ENCODE results near the gene ZDHHC8.

Gene ZDHHC8

DNA sequence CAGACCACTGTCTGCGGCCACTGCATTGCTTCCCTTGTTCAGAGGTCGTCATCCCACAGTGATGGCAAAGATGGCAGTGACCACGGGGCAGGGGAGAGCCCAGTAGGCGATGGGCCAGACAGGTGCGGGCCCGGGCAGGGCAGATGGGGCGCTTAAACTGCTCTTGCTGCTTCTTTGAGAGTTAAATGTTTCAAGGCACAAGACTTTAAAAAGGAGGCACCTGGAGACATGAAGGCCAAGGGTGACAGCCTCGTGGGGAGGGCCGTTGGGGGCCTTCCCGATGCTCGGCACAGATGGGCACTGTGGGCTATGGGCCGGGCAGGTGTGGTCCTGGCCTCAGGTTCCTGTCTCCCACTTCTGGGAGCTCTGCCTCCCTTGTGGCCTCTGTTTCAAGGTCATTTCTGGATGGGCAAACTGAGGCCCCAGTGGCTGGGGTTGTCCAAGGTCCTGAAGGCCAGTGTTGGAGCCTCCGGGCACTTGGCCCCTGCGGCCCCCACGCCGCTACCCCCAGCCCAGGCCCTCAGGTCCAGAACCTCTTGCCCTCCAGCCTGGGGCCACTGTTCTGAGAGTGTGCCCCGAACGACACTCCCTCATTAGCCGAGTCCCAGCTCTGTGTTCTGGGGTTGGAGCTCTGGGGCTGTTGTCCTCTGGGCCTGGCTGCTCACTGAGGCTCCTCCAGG lies 36.2 kb downstream of the ZDHHC8 start:
- no peak for DNase-seq

DNA sequence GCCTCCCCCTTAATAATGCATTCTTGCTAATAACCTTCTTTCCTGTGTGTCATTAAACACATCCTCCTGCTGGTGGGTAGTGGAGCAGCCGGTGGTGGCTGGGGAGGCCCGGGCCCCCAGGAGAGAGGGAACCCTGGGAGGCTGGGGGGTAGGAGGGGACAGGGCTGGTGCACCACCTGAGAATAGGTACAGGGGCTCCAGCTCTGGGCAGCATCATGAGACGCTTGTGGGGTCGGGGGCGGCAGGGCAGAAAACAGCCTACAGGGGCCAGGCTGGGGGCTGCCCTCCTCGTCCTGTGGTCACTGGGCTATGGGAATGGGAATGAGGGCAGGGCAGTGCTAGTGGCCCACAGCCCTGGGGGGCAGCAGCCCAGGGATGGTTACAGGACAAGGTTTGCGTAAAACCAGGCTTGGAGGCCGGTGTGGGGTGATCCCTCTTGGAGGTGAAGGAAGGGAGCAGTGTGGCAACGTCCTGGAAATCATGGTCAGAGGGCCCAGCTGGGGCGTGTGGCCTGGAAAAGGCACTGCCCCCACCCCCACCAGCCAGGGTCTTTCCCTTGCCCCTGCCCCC lies 37.7 kb downstream of the ZDHHC8 start:
- DNase-seq, result no peak

DNA sequence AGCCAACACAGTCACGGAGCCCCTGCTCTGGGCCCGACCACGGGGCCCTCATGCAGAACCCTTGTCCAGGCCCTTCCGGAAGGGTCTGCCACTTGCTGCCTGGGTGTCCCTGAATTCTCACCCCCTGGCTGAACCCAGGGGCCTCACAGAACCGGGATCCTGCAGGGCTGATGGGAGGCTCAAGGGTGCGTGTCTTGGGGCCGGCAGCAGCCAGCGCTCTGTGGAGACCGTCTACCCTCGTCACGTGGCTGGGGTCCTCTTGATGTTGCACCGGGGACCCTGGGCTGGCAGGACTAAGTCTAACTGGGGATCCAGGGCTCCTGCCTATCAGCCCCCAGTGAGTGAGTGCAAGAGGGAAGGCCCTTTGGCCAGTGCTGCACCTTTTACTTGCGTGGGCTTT lies 38.6 kb downstream of the ZDHHC8 start:
- no peak for DNase-seq

DNA sequence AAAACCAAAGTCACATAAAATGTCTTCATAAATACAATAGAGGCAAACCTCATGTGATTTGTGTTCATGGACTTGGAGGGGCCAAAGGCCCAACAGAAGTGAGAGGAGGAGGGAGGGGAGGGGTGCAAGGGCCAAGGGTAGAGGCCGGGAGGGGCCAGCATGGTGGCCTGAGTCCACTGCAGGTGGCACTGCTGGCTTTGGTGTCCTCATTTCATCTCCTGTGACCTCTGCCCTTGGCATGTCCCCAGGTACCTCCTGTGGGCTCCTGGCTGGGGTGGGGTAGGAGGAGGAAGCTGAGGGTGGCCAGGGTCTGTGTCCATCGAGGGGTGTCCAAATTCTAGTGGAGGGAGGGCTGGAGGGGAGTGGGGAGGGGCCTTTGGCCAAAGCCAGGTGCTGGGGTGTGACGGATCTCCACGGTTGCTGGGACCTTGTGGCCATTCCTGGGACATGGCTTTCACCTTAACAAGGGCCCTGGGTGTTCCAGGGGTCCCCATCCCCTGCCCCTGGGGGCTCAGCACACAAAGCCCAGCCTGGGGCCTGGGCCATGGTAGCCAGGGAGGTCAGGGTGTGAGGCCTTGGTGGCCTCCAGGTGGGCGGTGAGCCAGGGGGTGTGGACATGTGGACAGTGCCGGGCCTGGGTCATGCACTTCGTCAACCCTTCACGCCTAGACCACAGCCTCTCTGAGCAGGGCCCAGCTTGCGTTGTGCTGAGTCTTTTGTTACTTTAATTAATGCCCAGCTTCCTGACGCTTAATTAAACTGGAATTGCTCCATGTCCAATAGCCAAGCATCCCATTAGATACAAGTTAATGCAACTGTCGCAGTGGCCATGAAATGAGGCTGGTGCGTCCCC lies 39.9 kb downstream of the ZDHHC8 start:
- DNase-seq, result no peak

DNA sequence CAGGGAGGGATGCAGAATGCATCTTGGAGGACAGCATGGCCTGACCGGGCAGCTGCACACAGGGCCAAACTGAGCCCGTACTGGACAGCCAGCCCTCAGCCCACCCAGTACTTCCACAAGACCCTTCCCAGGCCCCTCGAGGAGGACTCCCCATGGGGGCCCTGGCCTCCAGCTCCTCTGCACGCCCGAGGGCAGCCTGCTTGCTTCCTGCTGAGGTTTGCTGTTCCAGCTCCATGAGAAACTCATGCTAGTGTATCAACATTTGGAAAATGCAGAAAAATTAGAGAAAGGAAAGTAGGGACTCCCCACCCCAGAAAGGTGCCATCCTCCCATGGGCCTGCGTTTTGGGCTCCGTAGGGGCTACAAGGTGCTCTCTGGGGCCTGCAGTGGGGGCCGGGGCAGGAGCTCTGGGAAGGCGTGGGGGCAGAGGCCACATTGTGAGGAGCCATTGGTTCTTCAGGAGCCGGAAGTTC lies 40.6 kb downstream of the ZDHHC8 start:
- DNase-seq, result no peak

DNA sequence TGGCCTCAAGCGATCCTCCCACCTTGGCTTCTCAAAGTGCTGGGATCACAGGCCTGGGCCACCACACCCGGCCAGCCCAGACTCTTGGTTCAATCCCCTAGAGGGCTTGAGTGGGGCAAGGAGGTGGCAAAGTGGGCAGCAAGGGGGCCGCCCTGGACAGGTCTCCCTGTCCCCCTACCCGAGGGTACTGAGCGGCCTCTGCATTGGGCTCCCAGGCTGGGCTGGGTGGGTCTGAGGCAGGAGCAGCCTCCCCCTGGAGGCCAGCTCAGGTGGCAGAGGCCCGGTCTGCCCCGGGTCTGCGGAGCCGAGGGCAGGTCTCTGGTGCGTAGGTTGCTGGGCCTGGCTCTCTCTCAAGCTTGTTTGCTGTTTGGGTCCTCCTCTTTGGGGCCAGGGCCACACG lies 41.6 kb downstream of the ZDHHC8 start:
- no peak for DNase-seq

DNA sequence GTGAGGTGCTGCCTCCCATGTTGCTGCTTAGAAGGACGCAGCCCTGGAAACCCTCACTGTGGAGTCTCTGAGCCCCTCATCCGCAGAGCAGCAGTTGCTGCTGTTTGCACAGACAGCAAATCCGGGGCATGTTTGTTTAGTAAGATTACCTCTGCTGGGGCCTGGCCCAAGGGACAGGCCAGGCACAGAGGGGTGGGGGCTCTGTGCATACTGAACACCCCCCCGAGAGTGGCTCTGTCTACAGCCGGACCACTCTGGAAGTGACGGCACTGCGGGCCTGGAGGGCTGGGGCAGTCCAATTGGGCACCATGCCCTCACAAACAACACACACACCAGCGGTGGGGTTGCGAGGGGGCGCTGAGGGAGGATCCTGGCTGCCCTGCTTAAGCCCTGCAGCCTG lies 42.2 kb downstream of the ZDHHC8 start:
- DNase-seq, result peak; percentile 80

DNA sequence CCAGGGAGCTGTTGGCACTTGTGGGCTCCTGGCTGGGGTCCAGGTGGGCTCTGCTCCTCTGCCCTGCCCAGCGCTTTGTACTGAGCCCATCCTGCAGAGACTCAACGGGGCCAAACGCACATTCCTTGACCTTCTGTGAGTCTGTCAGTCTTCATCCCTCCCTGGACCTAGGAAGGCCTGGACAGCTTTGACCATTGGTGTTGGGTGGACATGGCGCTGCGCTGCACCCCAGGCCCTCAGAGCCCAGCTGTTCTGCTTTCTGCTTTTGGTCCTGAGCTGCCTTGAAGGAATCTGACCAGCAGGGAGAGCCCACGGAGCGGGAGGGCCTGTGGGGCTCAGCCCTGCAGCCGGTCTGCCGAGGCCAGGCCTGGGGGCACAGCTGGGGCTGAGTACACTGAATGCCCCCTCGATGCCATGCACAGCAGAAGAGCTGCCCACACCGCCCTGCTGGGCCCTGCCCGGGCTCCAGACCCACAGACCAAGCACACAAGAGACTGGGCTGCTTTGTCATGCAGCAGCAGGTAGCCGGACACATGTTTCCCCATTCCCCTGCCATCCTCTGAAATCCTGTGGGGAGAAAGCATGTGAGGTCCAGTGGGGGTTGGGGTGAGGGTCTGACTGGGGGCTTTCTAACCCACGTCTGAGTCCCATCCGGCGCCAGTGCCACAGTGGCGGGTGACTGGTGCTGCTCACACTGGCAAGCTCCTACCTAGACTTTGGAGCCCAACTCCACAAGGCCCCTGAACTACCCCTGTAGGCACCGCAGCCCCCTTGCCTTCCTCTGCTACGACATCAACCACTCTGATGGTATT lies 43.4 kb downstream of the ZDHHC8 start:
- DNase-seq, result no peak

DNA sequence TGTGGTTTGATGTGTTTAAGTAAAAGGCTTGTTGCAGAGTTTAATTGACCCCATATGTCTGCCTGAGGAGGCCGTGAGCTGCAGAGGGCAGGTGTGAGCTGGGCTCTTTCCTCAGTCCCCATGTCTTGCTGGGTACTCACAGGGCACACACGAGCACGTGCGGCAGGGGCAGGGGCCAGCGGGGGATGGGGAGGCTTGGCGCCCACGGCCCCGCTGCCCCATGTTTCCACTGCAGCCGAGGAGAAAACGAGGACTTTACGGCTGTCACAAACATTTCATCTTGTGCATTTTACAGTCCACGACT lies 43.9 kb downstream of the ZDHHC8 start:
- DNase-seq, result no peak

DNA sequence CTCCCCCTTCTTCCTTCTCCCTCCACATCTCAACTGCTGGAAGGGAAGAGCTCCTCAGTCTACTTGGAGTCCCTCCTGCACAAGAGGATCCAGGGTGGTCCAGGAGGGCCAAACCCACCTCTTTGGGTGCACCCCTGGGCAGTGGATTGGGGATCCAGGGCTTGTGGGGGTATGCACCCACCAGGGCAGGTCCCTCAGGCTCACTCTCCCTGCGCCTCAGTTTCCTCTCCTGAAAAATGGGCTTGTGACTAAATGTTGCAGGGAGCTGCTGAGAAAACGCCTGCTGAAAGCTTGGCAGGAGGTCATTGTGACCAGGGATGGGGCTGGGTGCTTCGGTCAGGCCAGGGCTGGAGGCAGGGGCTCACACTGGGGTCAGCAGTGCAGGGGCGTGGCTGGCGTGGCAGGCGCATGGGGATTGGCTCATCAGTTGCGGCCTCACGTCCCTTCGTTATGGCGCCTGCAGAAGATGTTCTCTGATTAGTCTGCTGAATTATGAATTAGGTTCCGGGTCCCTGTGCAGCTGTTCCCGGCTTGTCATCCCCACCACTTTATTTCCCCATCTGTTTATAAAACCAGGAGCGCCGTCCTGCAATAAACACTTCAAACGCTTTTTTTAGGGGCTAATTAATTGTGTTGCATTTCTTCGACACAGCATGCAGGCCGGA lies 44.9 kb downstream of the ZDHHC8 start:
- DNase-seq, result no peak

DNA sequence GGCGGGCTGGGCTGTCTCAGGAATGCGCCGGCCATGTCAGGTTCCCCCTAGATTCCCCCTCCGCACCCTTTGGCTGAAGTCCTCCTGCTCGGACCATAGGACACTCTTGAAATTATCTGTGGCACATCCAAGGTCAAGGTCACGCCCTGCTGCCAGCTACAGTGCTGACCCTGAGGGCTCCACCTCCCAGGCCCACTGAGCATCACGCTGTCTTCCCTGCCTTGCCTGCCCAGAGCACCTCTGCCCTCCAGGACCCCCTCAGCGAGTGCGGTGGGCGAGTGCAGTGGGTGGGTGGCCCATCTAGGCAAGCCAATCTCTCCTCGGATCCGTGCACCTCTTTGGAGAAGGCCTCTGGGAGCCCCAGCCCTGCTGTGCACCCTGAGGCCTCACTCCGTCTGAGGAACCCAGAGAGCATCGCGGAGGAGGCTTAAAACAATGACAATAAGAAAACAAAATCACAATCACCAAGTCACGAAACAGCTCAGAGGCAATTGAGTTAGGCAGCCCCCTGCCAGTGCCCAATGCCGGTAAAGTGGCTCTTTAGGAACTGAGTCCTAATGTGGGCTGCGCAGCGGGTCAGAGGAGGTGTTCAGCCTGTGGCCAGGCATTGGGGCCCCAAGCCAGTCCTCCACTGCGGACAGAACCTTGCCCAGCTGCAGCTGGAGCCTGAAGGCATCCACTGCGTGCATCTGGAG lies 45.8 kb downstream of the ZDHHC8 start:
- no peak for DNase-seq

DNA sequence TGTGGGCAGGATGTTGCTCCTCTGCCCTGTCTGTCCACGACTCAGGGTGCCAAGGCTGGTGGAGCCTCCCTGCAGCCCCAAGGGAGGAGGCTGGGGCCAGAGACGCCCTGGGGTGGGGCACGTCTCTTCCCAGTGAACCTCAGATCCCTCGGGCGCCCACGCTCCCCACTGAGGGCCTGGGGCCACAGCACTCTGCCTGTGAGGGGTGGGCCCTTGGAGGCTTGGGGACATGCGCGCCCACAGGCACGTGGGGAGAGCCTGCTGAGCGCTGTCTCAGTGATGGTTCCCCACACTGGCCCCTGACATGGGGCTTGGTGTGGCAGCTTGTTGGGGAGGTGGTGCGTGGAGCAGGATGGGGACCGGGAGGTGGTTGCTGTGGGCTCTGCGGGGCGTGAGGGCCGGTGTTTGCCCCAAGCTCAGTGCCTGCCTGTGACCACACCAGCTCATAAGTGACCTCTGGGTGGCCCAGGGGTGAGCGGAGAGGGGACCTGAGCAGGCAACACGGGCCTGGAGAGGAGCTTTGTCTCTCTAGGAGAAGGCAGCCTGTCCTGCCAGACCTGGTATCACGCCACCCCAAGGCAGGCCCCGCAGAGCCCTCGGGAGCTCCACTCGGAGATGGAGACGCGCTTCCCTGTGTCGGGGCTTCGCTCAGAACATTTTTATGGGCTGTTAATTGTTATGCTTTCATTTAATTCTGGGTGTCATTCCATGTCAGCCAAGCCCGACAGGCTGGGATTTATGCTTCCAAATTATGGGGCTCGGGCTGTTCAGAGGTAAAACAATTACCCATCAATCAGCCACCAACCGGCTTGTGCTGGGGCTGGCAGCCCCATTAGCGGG lies 46.7 kb downstream of the ZDHHC8 start:
- no peak for DNase-seq

DNA sequence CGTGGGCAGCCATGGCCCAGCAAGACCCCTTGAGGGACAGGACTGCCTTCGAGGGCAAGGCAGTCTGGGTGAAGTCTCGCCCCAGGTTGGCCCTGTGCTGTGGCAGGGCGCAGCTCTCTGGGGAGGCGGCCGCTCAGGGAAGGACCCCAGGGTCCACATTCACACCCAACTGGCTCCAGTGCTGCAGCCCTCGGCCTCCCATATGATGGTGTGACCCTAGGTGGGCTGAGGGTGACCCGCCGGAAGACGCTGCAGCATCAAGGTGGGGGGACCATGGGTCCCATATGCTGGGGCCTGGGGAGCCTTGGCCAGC lies 47.3 kb downstream of the ZDHHC8 start:
- no peak for DNase-seq

DNA sequence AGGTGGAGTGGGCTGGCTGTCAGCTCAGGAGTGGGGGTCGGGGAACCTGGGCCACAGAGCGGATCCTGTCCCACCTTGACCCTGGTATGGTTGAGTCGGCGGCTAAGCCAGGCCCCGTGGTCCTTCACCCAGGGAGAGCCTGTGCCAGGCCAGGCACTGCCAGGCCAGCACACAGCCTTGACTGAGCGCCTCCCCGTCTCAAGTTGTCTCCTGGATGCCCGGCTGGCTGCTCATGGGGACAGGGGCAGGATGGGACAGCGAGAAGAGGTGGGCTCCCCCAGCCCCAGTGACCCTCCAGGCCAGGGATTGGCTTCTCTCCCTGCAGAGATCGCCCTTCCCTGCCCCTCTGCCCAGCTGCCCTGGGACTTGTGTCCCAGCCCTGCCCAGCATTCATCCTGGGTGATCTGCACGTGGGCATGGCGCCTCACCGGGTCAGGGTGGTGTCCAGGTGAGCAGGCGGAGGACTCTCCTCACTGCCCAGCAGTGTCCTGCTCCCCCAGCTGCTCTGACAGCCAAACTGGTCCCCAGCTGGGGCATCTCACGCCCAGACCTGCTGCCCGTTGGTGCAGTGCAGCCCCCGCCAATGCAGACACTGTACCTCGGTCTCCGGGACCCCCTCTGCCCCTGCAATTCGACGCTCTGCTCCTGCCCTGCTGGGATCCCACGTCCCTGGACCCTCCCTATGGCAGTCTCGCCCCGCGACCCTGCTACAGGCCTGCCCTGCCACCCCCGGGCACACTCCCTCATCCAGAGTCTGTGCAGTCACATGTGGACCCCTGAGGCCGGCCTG lies 48.0 kb downstream of the ZDHHC8 start:
- DNase-seq, result no peak

DNA sequence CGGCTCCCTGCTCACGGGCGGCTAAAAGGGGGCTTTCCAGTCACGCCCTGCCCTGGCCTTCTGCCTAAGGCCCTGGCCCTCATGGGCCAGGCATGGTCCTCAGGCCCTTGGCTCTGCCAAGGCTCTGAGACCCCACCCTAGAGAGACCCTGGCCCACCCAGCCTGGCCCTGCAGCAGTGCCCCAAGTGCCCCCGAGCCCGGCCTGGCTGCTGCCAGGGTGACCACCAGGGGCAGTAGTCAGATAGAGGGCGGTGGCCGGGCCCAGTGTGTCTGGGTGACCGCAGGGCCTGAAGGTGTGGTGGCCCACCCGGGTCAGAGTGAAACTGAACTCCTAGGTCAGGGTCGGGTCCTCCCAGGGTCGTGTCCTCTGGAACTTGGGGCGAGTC lies 48.6 kb downstream of the ZDHHC8 start:
- DNase-seq, result no peak

DNA sequence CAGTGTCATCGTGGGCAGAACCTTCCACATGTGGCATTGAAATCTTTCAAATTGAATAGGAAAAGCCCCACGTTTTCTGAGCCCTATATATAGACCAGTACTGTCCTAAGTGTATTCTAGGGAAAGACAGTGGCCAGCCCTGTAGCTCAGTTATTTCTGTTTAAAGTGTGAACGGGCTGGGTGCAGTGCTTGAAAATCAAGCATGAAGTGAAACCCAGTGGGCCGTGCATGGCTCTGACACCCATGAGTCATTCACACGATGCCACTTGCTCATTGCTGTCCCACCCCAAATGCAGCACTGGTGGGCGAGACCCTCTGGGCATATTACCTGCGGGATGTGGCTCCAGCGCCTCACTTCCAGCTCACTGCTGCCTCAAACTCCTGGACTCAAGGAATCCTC lies 49.0 kb downstream of the ZDHHC8 start:
- DNase-seq, result no peak

DNA sequence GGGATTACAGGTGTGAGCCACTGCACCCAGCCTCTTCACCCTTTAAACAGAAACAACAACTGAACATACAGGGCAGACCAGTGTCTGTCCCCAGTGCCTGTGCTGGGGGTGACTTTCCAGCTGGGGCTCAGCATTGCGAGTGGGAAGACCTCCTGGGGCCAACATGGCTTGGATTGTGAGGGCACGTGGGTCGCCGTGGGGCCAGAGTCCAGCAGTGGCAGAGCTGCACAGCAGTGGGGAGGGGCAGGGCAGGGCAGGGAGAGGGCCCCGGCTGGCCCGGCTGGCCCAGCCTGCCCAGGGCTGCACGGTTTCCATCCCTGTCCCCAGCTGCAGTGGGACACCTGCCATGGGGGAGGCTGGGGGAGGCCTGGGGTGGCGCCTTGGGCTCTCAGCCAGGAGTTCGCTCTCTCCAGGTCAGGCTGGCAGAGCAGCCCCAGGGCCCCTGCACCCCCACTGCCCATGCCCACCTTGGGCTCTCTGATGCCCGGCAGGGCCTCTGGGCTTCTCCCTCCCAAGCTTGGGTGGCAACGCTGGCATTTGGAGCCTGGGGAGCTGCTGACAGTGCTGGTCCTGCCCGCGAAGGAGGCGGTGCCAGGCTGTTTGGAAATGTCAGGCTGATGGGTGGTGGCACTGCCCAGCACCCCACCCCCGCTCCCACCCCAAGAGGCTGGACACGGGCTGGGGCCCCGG lies 49.7 kb downstream of the ZDHHC8 start:
- no peak for DNase-seq

DNA sequence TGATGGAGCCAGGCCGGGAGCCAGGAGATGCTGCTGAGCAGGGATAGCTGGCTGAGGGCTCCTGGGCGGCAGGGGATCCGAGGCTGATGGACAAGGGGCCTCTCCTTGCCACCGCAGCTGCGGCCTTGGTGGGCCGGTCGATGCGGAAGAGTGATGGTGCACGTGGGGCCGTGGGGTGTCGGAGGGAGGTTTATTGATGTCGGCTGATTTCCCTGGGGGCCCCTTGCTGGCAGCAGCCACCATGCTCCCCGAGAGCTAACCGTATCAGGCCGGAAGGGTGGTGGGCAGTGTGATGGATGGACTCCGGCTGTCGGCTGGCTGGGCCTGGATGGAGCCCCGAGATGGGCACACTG lies 50.3 kb downstream of the ZDHHC8 start:
- no peak for DNase-seq

DNA sequence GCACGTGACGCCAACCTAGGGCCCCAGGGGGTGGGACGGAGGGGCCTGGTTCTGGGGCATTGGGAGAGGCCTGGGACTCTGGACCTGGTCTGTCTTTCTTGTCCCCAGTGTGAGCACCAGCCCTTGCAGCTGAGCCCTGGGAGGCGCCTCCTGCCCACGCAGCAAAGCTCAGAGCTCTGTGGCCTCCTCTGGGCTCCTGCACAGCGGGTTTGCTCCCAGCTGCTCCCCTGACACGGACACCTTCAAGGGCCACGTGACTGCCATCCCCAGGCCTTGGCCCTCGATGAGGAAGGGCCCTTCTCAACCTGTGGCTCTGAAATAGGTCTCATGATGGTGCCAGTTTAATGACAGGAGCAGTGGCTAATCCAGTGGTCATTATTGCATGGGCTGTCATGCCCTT lies 50.8 kb downstream of the ZDHHC8 start:
- DNase-seq, result no peak

DNA sequence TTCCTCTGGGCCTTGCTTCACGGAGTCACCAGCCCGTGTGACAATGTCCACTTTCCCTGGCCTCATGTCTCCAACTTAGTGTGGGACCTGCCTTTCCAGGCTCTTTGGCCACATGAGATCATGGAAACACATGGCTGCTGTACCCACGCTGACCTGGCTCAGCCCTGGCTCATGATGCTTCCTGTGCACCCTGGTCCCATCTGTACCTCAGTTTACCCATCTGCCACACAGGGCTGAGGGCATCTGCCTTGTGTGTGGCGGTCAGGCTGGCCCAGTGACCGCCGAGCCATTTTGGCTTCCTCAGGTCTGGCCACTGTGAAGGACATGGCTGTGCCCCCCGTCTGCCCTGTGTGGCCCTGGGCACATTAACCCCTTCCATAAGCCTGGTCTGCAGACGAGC lies 51.5 kb downstream of the ZDHHC8 start:
- no peak for DNase-seq
